MM.1S (cell line): Measurements from ENCODE around the gene DOK6.

Experiments
- DNase-seq: peaks from one replicate; pipeline ENCODE4 v3.0.0-alpha.2; 2015
- H2AFZ ChIP-seq: fragments of 300-600 bp; sonication (generic); 2 replicates; pipeline ENCODE4 v1.6.0; 2016; ENCODE audit warnings: antibody characterized with exemption, low read length
- H3F3A ChIP-seq: fragments of 300-600 bp; sonication (generic); 2 replicates; pipeline ENCODE4 v1.6.1; 2016; ENCODE audit warnings: mild to moderate bottlenecking, antibody characterized with exemption, low read length, moderate library complexity, mixed read lengths; ENCODE audit not compliant: insufficient read depth
- H3K27ac ChIP-seq: fragments of 300-600 bp; sonication (generic); 2 replicates; pipeline ENCODE4 v1.5.1; 2016; ENCODE audit warnings: mild to moderate bottlenecking, low read length
- H3K27me3 ChIP-seq: fragments of 300-600 bp; sonication (generic); replicated peaks from 2 replicates; pipeline ENCODE4 v1.6.0; 2016; ENCODE audit warnings: low read length; ENCODE audit not compliant: insufficient read depth
- H3K36me3 ChIP-seq: fragments of 300-600 bp; sonication (generic); replicated peaks from 2 replicates; pipeline ENCODE4 v1.6.1; 2016; ENCODE audit warnings: mild to moderate bottlenecking, low read length, mixed read lengths; ENCODE audit not compliant: insufficient read depth
- H3K4me1 ChIP-seq: fragments of 300-600 bp; sonication (generic); 2 replicates; pipeline ENCODE4 v1.6.1; 2016; ENCODE audit warnings: low read length, mixed read lengths
- H3K4me2 ChIP-seq: fragments of 300-600 bp; sonication (generic); 2 replicates; pipeline ENCODE4 v1.6.0; 2016; ENCODE audit warnings: low read depth, low read length
- H3K4me3 ChIP-seq: fragments of 300-600 bp; sonication (generic); 2 replicates; pipeline ENCODE4 v1.5.1; 2016; ENCODE audit warnings: low read length, mixed read lengths
- H3K79me2 ChIP-seq: fragments of 300-600 bp; sonication (generic); 2 replicates; pipeline ENCODE4 v1.6.1; 2016; ENCODE audit warnings: mixed run types, low read length, mixed read lengths
- H3K9ac ChIP-seq: fragments of 300-600 bp; sonication (generic); 2 replicates; pipeline ENCODE4 v1.6.1; 2016; ENCODE audit warnings: low read length, mixed read lengths
- H3K9me2 ChIP-seq: fragments of 300-600 bp; sonication (generic); replicated peaks from 2 replicates; pipeline ENCODE4 v1.6.1; 2016; ENCODE audit warnings: mild to moderate bottlenecking, low read length, mixed read lengths; ENCODE audit not compliant: insufficient read depth
- H3K9me3 ChIP-seq: fragments of 300-600 bp; sonication (generic); replicated peaks from 2 replicates; pipeline ENCODE4 v1.6.1; 2016; ENCODE audit warnings: mild to moderate bottlenecking, low read length, mixed read lengths; ENCODE audit not compliant: insufficient read depth
- H4K20me1 ChIP-seq: fragments of 300-600 bp; sonication (generic); 2 replicates; pipeline ENCODE4 v1.6.1; 2016; ENCODE audit warnings: mild to moderate bottlenecking, low read length, moderate library complexity, mixed read lengths; ENCODE audit not compliant: insufficient read depth
- EZH2 ChIP-seq: fragments of 300-600 bp; sonication (generic); optimal IDR thresholded peaks from 2 replicates; pipeline ENCODE3; 2017; ENCODE audit warnings: low read depth, mild to moderate bottlenecking, antibody characterized with exemption, low read length, mixed read lengths
- EZH2phosphoT487 ChIP-seq: fragments of 300-600 bp; sonication (generic); IDR thresholded peaks from 2 replicates; pipeline ENCODE4 v1.6.1; 2018; ENCODE audit warnings: antibody characterized with exemption, low read length
- TF ChIP-seq, protein P1 (sequence below): fragments of 300-600 bp; sonication (generic); IDR thresholded peaks from 2 replicates; pipeline ENCODE4 v1.5.1; 2016; ENCODE audit warnings: antibody characterized with exemption, low read length, mixed read lengths

DOK6 gene

GRCh38 chr18:69895066-69896047, 494.7 kb downstream of the DOK6 start:
- no peak for TF ChIP-seq EZH2
- no peak for TF ChIP-seq EZH2phosphoT487
- TF ChIP-seq, protein P1, sequence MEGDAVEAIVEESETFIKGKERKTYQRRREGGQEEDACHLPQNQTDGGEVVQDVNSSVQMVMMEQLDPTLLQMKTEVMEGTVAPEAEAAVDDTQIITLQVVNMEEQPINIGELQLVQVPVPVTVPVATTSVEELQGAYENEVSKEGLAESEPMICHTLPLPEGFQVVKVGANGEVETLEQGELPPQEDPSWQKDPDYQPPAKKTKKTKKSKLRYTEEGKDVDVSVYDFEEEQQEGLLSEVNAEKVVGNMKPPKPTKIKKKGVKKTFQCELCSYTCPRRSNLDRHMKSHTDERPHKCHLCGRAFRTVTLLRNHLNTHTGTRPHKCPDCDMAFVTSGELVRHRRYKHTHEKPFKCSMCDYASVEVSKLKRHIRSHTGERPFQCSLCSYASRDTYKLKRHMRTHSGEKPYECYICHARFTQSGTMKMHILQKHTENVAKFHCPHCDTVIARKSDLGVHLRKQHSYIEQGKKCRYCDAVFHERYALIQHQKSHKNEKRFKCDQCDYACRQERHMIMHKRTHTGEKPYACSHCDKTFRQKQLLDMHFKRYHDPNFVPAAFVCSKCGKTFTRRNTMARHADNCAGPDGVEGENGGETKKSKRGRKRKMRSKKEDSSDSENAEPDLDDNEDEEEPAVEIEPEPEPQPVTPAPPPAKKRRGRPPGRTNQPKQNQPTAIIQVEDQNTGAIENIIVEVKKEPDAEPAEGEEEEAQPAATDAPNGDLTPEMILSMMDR, result no peak
- Histone ChIP-seq H3K79me2 (no peaks in the 10 kb centered on the region), H3K36me3 (no peaks in the 10 kb centered on the region), H3K9me3 (no peaks in the 10 kb centered on the region), H3K4me2 (no peak overlapping the region), H3K27me3 (no peaks in the 10 kb centered on the region), H3K9me2 (no peaks in the 10 kb centered on the region), H3K9ac (no peak overlapping the region), H3K27ac (no peak overlapping the region), H2AFZ (no peak overlapping the region), H3K4me1 (no peaks in the 10 kb centered on the region), H3K4me3 (no peak overlapping the region), H4K20me1 (no peaks in the 10 kb centered on the region), H3F3A (no peaks in the 10 kb centered on the region)
- DNase-seq, result no peak

DNA sequence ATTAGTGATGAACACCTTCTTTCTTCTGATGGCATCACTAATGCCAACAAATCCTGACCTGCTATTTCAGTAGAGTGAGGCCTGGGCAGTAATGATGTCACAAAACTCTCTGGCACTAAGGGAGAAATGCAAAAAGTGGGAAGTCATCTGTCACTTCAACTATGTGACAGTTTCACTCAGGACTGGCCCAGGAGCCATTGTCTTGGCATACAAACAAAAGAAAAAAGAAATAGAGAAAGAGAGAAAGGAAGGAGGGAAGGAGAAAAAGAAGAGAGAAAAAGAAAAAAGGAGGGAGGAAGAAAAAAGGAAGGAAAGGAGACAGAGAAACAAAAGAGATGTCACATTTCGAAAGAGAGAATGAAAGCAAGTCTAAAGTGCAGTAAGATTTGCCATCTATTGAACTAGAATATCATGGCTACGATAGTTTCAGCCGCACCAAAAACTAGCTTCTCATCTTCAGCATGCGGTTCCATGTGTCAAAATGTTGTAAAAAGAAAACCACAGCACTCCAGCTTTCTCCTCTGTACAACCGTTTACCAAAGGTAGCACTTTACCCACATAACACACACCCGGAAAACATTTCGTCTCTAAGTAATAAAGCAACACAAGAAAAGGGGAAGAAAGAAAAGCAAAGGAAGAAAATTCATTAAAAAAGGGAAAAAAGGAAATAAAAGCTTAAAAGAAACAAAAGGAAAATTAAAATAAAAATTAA, 496.9 kb downstream of the DOK6 start:
- no peaks in the 10 kb centered on the region for H3K79me2 ChIP-seq
- no peak overlapping the region for H3K4me2 ChIP-seq
- no peak for DNase-seq

GRCh38 chr18:69898241-69898861, 497.7 kb downstream of the DOK6 start:
- no peaks in the 10 kb centered on the region for H3K36me3 ChIP-seq
- no peaks in the 10 kb centered on the region for H3K27me3 ChIP-seq
- no peak overlapping the region for H2AFZ ChIP-seq
- no peaks in the 10 kb centered on the region for H3F3A ChIP-seq
- DNase-seq, result no peak
- H3K9ac ChIP-seq, result no peak overlapping the region
- no peaks in the 10 kb centered on the region for H4K20me1 ChIP-seq
- TF ChIP-seq EZH2phosphoT487, result no peak
- no peak for TF ChIP-seq EZH2
- TF ChIP-seq, protein P1, result no peak
- no peak overlapping the region for H3K27ac ChIP-seq
- no peaks in the 10 kb centered on the region for H3K9me3 ChIP-seq
- H3K4me2 ChIP-seq, result no peak overlapping the region
- H3K4me3 ChIP-seq, result no peak overlapping the region
- no peaks in the 10 kb centered on the region for H3K79me2 ChIP-seq
- H3K4me1 ChIP-seq, result no peaks in the 10 kb centered on the region
- H3K9me2 ChIP-seq, result no peaks in the 10 kb centered on the region

More for the DNA sequence above, 496.9 kb downstream of the DOK6 start:
- no peaks in the 10 kb centered on the region for H3K9me3 ChIP-seq
- H3F3A ChIP-seq, result no peaks in the 10 kb centered on the region
- no peak overlapping the region for H3K4me3 ChIP-seq
- no peak overlapping the region for H2AFZ ChIP-seq
- no peaks in the 10 kb centered on the region for H3K9me2 ChIP-seq
- H3K27me3 ChIP-seq, result no peaks in the 10 kb centered on the region
- no peak overlapping the region for H3K27ac ChIP-seq
- H3K9ac ChIP-seq, result no peak overlapping the region
- TF ChIP-seq EZH2phosphoT487, result no peak
- no peak for TF ChIP-seq EZH2
- TF ChIP-seq, protein P1, result no peak
- no peaks in the 10 kb centered on the region for H3K36me3 ChIP-seq
- H4K20me1 ChIP-seq, result no peaks in the 10 kb centered on the region
- no peaks in the 10 kb centered on the region for H3K4me1 ChIP-seq
